ENCODE results near the gene IGSF21. TPM values are rescaled to one million over a fixed set of nuclear protein-coding genes. Genes with fewer than 3 reads are reported as not detected.

Gene IGSF21
- total RNA-seq, 1 donor = not detected

DNA sequence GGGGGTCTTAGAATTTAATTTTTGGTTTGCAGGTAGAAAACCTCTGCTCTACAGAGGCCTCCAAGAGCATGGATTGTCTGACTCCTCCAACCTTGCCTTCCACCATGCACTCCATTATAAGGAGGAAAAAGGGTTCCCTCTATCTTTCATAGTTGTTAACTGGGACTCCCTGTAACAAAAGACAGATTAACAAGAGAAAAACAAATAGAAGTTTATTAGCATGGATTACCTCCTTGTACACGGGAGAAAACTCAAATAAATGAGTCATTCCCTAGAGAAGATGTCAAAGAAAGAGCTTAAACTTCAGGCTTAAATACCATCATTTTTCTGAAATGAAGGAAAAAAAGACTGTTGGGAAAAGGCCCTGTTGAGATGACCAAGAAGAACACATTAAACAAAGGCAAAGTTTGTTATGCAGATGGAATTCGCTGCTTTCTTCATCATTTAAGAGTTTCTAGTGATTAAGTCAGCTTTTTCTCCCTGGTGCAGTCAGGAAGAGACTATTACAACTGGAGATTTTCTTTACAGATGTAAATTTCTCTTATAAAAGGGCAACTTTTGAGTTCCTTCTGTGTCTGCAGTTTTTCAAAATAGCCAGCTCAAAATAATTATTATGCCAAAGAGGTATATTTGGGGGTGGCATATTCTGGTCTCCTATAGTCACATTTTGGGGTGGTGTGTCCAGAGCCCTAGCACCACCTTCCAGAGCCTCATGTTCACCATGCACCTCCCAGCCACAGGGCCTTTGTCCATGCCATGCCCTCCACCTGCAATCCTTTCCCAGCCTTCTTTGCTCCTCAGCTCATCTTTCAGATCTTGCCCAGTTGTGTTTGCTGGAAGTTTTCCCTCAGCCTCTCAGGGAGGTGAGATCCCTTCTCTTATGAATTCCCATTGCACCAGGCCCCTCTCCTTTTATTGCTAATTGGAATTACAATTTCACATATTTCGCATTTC lies 310.0 kb downstream of the IGSF21 start:
- no peak for DNase-seq (ENCODE audit: low read depth)
- H3K4me3 ChIP-seq (ENCODE audit: low read depth, low read length) = no peak overlapping the region
- TF ChIP-seq CTCF (IDR thresholded peaks at IDR 0.05; ENCODE audit: insufficient read depth, low read length) = no peak

DNA sequence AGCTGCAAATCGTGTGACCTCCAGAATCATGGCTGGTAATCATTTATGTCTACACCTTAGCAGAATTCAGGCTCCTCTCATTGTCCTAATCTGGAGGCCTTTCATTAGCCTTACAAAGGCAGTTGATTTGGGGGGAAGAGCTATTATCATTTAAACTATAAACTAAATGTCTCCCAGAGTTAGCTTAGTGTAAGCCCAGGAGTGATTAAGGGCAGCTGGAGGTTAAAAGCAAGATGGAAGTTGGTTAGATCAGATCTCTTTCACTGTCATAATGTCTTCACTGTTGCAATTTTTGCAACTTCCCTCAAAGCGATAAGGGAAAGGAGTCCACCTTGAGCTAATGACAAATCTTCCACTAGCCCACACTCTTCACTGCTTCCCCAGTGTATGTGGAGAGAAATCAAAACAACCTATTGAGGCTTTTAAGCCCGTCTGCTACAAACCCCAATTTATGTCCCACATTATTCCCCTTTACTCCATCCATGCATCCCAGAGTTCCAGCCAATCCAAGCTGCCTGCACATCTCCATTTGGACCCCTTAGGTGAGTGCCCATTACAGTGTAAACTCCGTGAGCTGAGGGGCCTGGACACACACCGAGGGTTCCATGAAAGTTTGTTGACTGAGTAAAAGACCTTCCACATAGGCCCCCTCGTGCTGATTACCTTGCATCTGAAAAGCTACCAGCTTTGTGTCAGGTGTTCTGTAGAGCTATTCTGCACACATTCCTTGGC lies 311.7 kb downstream of the IGSF21 start:
- H3K4me3 ChIP-seq (ENCODE audit: low read depth, low read length) = no peak overlapping the region
- no peak for TF ChIP-seq CTCF (IDR thresholded peaks at IDR 0.05; ENCODE audit: insufficient read depth, low read length)
- no peak for DNase-seq (ENCODE audit: low read depth)

GRCh38 chr1:18419845-18420184 lies 312.2 kb downstream of the IGSF21 start:
- no peak overlapping the region for H3K4me3 ChIP-seq (ENCODE audit: low read depth, low read length)
- DNase-seq (ENCODE audit: low read depth) = no peak
- TF ChIP-seq CTCF (IDR thresholded peaks at IDR 0.05; ENCODE audit: insufficient read depth, low read length) = no peak

DNA sequence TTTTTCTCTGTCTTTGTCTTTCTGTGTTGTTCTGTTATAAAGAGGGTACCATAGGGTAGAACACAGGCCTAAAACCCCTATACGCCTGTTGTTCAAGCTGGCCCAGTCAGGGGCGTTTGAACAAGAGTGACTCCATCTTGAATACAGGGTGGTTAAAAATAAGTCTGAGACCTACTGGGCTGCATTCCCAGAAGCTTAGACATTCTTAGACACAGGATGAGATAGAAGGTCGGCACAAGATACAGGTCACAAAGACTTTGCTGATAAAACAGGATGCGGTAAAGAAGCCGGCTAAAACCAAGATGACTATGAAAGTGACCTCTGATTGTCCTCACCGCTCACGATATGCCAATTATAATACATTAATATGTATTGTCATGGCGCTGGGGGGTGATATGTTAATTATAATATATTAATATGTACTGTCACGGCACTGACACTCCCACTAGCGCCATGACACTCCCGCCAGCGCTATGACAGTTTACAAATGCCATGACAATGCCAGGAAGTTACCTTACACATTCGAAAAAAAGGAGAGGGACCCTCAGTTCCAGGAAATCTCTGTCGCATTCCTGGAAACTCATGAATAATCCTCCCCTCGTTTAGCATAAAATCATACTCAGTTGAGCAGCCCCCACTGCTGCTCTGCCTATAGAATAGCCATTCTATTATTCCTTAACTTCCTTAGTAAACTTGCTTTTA lies 314.6 kb downstream of the IGSF21 start:
- H3K4me3 ChIP-seq (ENCODE audit: low read depth, low read length) = no peak overlapping the region
- no peak for TF ChIP-seq CTCF (IDR thresholded peaks at IDR 0.05; ENCODE audit: insufficient read depth, low read length)
- no peak for DNase-seq (ENCODE audit: low read depth)

GRCh38 chr1:18422954-18423353 lies 315.4 kb downstream of the IGSF21 start:
- no peak overlapping the region for H3K4me3 ChIP-seq (ENCODE audit: low read depth, low read length)
- no peak for TF ChIP-seq CTCF (IDR thresholded peaks at IDR 0.05; ENCODE audit: insufficient read depth, low read length)
- DNase-seq (ENCODE audit: low read depth) = no peak

GRCh38 chr1:18426580-18426979 lies 319.0 kb downstream of the IGSF21 start:
- no peak for TF ChIP-seq CTCF (IDR thresholded peaks at IDR 0.05; ENCODE audit: insufficient read depth, low read length)
- DNase-seq (ENCODE audit: low read depth) = no peak
- no peak overlapping the region for H3K4me3 ChIP-seq (ENCODE audit: low read depth, low read length)

Measured in fibroblast of the aortic adventitia (primary cell).